Thoracic aorta (tissue), 2 donors: ENCODE measurements around the gene PARP8. TPM values are rescaled to one million over a fixed set of nuclear protein-coding genes. Genes with fewer than 3 reads are reported as not detected.

ENCODE experiments used
- ATAC-seq: fragments of 150-250 bp; one replicate; pipeline ENCODE4 v1.8.0; 2017; ENCODE audit warnings: low read depth; ENCODE audit not compliant: insufficient number of reproducible peaks, low FRiP score
- DNase-seq: peaks from one replicate; pipeline ENCODE4 v3.0.0-alpha.2; 2020; ENCODE audit warnings: low spot score
- H3K27ac ChIP-seq, 2 donors: fragments of 200-600 bp; sonication (generic); 1 replicate in 1 of 2; 2 replicates in 1 of 2; pipeline ENCODE4 v1.5.1; 2016; ENCODE audit warnings: mild to moderate bottlenecking in 2 of 2, moderate library complexity in 2 of 2
- H3K27me3 ChIP-seq: fragments of 200-600 bp; sonication (generic); replicated peaks from 2 replicates; pipeline ENCODE4 v1.6.0; 2016; ENCODE audit warnings: mild to moderate bottlenecking; ENCODE audit not compliant: insufficient read depth
- H3K36me3 ChIP-seq: fragments of 200-600 bp; sonication (generic); one replicate; pipeline ENCODE4 v1.5.1; 2016
- H3K4me1 ChIP-seq, 2 donors: fragments of 200-600 bp; sonication (generic); 1 replicate in 1 of 2; 2 replicates in 1 of 2; pipeline versions ENCODE4 v1.5.1 to v1.6.0; 2016; ENCODE audit warnings: low read depth in 2 of 2, mild to moderate bottlenecking in 1 of 2; ENCODE audit not compliant: control insufficient read depth in 1 of 2
- H3K4me3 ChIP-seq: fragments of 200-600 bp; sonication (generic); 2 replicates; pipeline ENCODE4 v1.5.1; 2016; ENCODE audit warnings: mild to moderate bottlenecking
- H3K9me3 ChIP-seq: fragments of 200-600 bp; sonication (generic); 2 replicates; pipeline ENCODE4 v1.5.1; 2016
- total RNA-seq, 2 donors: library from RNA; depleted of rRNA; stranded (reverse); fragments of >200 nt; gene quantifications; one replicate each; pipeline versions ENCODE4 v1.1.0 to v1.2.3, GENCODE V29; 2016
- TF ChIP-seq, protein P1 (sequence below): fragments of 200-600 bp; sonication (generic); IDR thresholded peaks from one replicate; pipeline ENCODE4 v1.5.1; 2019; ENCODE audit warnings: antibody characterized with exemption

PARP8 gene
- total RNA-seq, 2 donors from 2014 or later: 27.5 to 34.7 TPM

GRCh38 chr5:50794812-50795211, 128.4 kb downstream of the PARP8 start:
- ATAC-seq (no peak), DNase-seq (no peak)
- H3K4me1 ChIP-seq: no peaks in the 10 kb centered on the region
- H3K36me3 ChIP-seq: no peaks in the 10 kb centered on the region
- TF ChIP-seq, protein P1, sequence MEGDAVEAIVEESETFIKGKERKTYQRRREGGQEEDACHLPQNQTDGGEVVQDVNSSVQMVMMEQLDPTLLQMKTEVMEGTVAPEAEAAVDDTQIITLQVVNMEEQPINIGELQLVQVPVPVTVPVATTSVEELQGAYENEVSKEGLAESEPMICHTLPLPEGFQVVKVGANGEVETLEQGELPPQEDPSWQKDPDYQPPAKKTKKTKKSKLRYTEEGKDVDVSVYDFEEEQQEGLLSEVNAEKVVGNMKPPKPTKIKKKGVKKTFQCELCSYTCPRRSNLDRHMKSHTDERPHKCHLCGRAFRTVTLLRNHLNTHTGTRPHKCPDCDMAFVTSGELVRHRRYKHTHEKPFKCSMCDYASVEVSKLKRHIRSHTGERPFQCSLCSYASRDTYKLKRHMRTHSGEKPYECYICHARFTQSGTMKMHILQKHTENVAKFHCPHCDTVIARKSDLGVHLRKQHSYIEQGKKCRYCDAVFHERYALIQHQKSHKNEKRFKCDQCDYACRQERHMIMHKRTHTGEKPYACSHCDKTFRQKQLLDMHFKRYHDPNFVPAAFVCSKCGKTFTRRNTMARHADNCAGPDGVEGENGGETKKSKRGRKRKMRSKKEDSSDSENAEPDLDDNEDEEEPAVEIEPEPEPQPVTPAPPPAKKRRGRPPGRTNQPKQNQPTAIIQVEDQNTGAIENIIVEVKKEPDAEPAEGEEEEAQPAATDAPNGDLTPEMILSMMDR: no peak
- H3K27me3 ChIP-seq: no peaks in the 10 kb centered on the region
- H3K9me3 ChIP-seq: no peaks in the 10 kb centered on the region
- H3K27ac ChIP-seq: no peak overlapping the region
- H3K4me3 ChIP-seq: no peak overlapping the region

- no peak for DNase-seq
- no peaks in the 10 kb centered on the region for H3K4me1 ChIP-seq
These were observed 131.6 kb downstream of the PARP8 start for GRCh38 chr5:50798002-50798401.

GRCh38 chr5:50799596-50799995, 133.2 kb downstream of the PARP8 start:
- Histone ChIP-seq H3K36me3 (no peaks in the 10 kb centered on the region), H3K4me3 (no peak overlapping the region), H3K4me1 (no peaks in the 10 kb centered on the region), H3K9me3 (peaks cover 7% of the 10 kb centered on the region), H3K27ac (no peak overlapping the region), H3K27me3 (no peaks in the 10 kb centered on the region)
- ATAC-seq (no peak), DNase-seq (no peak)
- TF ChIP-seq, protein P1: no peak

More at GRCh38 chr5:50798002-50798401, 131.6 kb downstream of the PARP8 start:
- Histone ChIP-seq H3K27ac (no peak overlapping the region), H3K36me3 (no peaks in the 10 kb centered on the region), H3K27me3 (no peaks in the 10 kb centered on the region), H3K4me3 (no peak overlapping the region), H3K9me3 (peaks cover 3% of the 10 kb centered on the region)
- TF ChIP-seq, protein P1: no peak
- ATAC-seq: no peak

DNA sequence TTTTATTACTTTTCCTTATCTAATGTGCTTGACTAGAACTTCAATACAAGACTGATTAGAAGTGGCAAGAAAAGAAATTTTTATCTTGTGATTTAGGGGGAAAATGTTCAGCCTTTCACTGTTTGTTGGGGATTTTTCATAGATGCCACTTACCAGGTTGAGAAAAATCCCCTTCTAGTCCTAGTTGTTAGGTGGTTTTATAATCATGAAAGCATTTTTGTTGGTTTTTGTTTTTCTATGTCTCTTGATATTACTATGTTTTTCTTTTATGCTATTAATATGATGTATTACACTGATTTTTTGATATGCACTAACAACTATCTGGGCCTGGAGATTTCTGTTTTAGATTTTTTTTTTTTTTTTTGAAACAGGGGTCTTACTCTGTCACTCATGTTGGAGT, 134.0 kb downstream of the PARP8 start:
- TF ChIP-seq, protein P1: no peak
- no peaks in the 10 kb centered on the region for H3K36me3 ChIP-seq
- DNase-seq: no peak
- no peaks in the 10 kb centered on the region for H3K27me3 ChIP-seq
- no peak for ATAC-seq
- H3K4me1 ChIP-seq: no peaks in the 10 kb centered on the region
- H3K9me3 ChIP-seq: peaks cover 7% of the 10 kb centered on the region
- no peak overlapping the region for H3K27ac ChIP-seq
- H3K4me3 ChIP-seq: no peak overlapping the region

DNA sequence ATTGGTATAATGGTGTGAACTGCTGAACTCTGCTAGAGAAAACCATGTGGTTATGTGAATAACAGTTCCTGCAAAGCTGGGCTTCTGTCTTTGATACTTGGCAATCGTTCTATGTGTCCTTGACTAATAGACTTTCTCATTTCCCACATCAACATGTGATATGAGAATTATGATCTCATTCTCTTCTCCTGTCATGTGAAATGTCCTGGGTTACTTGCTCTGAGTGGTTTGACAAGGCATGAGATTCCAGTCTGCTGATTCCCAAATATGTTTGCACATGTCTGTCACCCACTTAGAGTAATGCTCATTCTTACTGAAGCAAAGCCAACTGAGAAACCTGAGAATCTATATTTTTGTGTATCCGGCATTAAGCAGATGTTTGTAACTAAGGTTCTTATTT, 141.2 kb downstream of the PARP8 start:
- peaks cover 9% of the 10 kb centered on the region for H3K9me3 ChIP-seq
- no peaks in the 10 kb centered on the region for H3K4me1 ChIP-seq
- ATAC-seq: no peak
- H3K4me3 ChIP-seq: no peak overlapping the region
- no peak overlapping the region for H3K27ac ChIP-seq
- H3K27me3 ChIP-seq: no peaks in the 10 kb centered on the region
- no peaks in the 10 kb centered on the region for H3K36me3 ChIP-seq
- no peak for DNase-seq
- TF ChIP-seq, protein P1: no peak
